Astrocyte (in vitro differentiated cells and primary cell): ENCODE data around the gene NAGLU. TPM values are rescaled to one million over a fixed set of nuclear protein-coding genes. Genes with fewer than 3 reads are reported as not detected.
A peak's percentile ranks its signal among the peaks of the same experiment; 100 is the strongest.

Experiments used
- DNase-seq: peaks from one replicate; pipeline ENCODE4 v3.0.0-alpha.2; 2010; ENCODE audit warnings: low read depth
- FAIRE-seq: peaks from 2 replicates; lab custom pipeline; 2011; peaks lifted over from hg19 to GRCh38; lab: Jason Lieb, UNC
- H2AFZ ChIP-seq: 2 replicates; pipeline ENCODE4 v1.6.0; 2012; ENCODE audit warnings: low read depth, low read length, inconsistent platforms
- H3K27ac ChIP-seq: 2 replicates; pipeline ENCODE4 v1.5.1; 2011; ENCODE audit warnings: low read depth, low read length, inconsistent platforms
- H3K27me3 ChIP-seq: 2 replicates; pipeline ENCODE4 v1.6.0; 2011; ENCODE audit warnings: low read length, inconsistent platforms; ENCODE audit not compliant: insufficient read depth
- H3K36me3 ChIP-seq: 2 replicates; pipeline ENCODE4 v1.5.1; 2011; ENCODE audit warnings: low read length, inconsistent platforms; ENCODE audit not compliant: insufficient read depth
- H3K4me1 ChIP-seq: 2 replicates; pipeline ENCODE4 v1.5.1; 2011; ENCODE audit warnings: low read length, inconsistent platforms; ENCODE audit not compliant: insufficient read depth
- H3K4me2 ChIP-seq: 2 replicates; pipeline ENCODE4 v1.6.0; 2012; ENCODE audit warnings: low read length, inconsistent platforms
- H3K4me3 ChIP-seq: 2 replicates; pipeline ENCODE4 v1.5.1; 2011; ENCODE audit warnings: low read depth, mild to moderate bottlenecking, low read length, inconsistent platforms; ENCODE audit not compliant: insufficient read depth
- H3K79me2 ChIP-seq: 2 replicates; pipeline ENCODE4 v1.6.0; 2012; ENCODE audit warnings: mild to moderate bottlenecking, low read length, inconsistent platforms; ENCODE audit not compliant: insufficient read depth
- H3K9ac ChIP-seq: 2 replicates; pipeline ENCODE4 v1.6.0; 2012; ENCODE audit warnings: mild to moderate bottlenecking, low read length, inconsistent platforms
- H3K9me3 ChIP-seq: 2 replicates; pipeline ENCODE4 v1.5.1; 2012; ENCODE audit warnings: low read depth, mild to moderate bottlenecking, low read length, inconsistent platforms; ENCODE audit not compliant: insufficient read depth
- H4K20me1 ChIP-seq: 2 replicates; pipeline ENCODE4 v1.6.0; 2012; ENCODE audit warnings: low read length, inconsistent platforms; ENCODE audit not compliant: insufficient read depth
- H3K27ac Mint-ChIP-seq: one replicate; pipeline ENCODE4 v1.8.0; 2021; ENCODE audit warnings: mild to moderate bottlenecking, mixed read lengths; ENCODE audit not compliant: unreplicated experiment
- H3K27me3 Mint-ChIP-seq: one replicate; pipeline ENCODE4 v1.8.0; 2021; ENCODE audit warnings: low read depth, mixed read lengths; ENCODE audit not compliant: unreplicated experiment
- H3K36me3 Mint-ChIP-seq: one replicate; pipeline ENCODE4 v1.8.0; 2021; ENCODE audit warnings: low read depth, mixed read lengths; ENCODE audit not compliant: unreplicated experiment
- H3K4me1 Mint-ChIP-seq: one replicate; pipeline ENCODE4 v1.8.0; 2021; ENCODE audit warnings: low read depth, mixed read lengths; ENCODE audit not compliant: unreplicated experiment
- H3K4me3 Mint-ChIP-seq: one replicate; pipeline ENCODE4 v1.8.0; 2021; ENCODE audit warnings: mild to moderate bottlenecking, moderate library complexity, mixed read lengths; ENCODE audit not compliant: unreplicated experiment
- H3K9me3 Mint-ChIP-seq: one replicate; pipeline ENCODE4 v1.8.0; 2021; ENCODE audit warnings: mild to moderate bottlenecking, mixed read lengths; ENCODE audit not compliant: unreplicated experiment
- EZH2 ChIP-seq: IDR thresholded peaks from 2 replicates; pipeline ENCODE4 v1.6.1; 2012; ENCODE audit warnings: mild to moderate bottlenecking, low read length, inconsistent platforms; ENCODE audit not compliant: insufficient read depth
- total RNA-seq: library from RNA; stranded (reverse); gene quantifications from 2 replicates; pipeline ENCODE4 v1.2.1, GENCODE V29; 2021
- TF ChIP-seq, protein P1 (sequence below): IDR thresholded peaks from 2 replicates; pipeline ENCODE4 v1.5.1; 2011; ENCODE audit warnings: low read depth, mild to moderate bottlenecking, inconsistent platforms, low read length, moderate library complexity; ENCODE audit not compliant: insufficient read depth

NAGLU gene
- total RNA-seq, 1 donor from 2014 or later, result 19.3 TPM

DNA sequence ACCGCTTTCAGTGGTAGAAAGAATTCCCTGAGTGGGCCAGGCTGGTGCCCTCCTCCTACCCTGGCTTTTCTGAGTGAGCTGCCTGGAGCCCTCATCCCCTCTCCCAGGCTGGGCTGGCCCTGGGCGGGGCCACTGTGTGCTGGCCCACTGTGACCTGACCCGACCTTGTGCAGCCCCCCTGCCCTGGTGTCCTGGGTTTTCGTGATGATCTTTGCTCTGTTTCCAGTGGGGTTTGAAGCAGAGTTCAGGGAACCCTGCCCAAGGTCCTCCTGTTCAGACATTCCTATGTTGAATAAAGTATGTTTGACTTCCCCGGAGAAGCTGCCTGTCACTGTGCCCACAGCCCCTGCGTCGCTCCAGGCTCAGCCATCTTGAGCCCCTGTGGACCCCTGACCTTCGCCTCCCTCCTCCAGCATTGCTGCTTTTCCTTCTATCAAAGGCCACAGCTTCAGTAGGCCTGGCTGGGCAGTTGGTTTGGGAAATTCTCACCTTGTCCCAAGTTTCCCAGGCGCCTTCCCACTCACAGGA is 13.7 kb upstream of the NAGLU start:
- no peak for DNase-seq
- TF ChIP-seq, protein P1, sequence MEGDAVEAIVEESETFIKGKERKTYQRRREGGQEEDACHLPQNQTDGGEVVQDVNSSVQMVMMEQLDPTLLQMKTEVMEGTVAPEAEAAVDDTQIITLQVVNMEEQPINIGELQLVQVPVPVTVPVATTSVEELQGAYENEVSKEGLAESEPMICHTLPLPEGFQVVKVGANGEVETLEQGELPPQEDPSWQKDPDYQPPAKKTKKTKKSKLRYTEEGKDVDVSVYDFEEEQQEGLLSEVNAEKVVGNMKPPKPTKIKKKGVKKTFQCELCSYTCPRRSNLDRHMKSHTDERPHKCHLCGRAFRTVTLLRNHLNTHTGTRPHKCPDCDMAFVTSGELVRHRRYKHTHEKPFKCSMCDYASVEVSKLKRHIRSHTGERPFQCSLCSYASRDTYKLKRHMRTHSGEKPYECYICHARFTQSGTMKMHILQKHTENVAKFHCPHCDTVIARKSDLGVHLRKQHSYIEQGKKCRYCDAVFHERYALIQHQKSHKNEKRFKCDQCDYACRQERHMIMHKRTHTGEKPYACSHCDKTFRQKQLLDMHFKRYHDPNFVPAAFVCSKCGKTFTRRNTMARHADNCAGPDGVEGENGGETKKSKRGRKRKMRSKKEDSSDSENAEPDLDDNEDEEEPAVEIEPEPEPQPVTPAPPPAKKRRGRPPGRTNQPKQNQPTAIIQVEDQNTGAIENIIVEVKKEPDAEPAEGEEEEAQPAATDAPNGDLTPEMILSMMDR, result no peak
- no peak for TF ChIP-seq EZH2
- Mint-ChIP-seq H3K27me3 (no peaks in the 10 kb centered on the region), H3K4me3 (peak overlapping the region; percentile 56), H3K36me3 (peaks cover 11% of the 10 kb centered on the region), H3K9me3 (no peaks in the 10 kb centered on the region), H3K4me1 (peaks cover 81% of the 10 kb centered on the region), H3K27ac (peak overlapping the region; percentile 89)
- FAIRE-seq, result no peak
- no peak overlapping the region for H2AFZ ChIP-seq
- H3K4me2 ChIP-seq, result no peak overlapping the region
- peaks cover 75% of the 10 kb centered on the region for H3K4me1 ChIP-seq
- H3K79me2 ChIP-seq, result no peaks in the 10 kb centered on the region
- H3K36me3 ChIP-seq, result no peaks in the 10 kb centered on the region
- H4K20me1 ChIP-seq, result no peaks in the 10 kb centered on the region
- H3K27ac ChIP-seq, result peak overlapping the region; percentile 100
- no peak overlapping the region for H3K4me3 ChIP-seq
- no peaks in the 10 kb centered on the region for H3K27me3 ChIP-seq
- no peaks in the 10 kb centered on the region for H3K9me3 ChIP-seq
- H3K9ac ChIP-seq, result no peak overlapping the region

DNA sequence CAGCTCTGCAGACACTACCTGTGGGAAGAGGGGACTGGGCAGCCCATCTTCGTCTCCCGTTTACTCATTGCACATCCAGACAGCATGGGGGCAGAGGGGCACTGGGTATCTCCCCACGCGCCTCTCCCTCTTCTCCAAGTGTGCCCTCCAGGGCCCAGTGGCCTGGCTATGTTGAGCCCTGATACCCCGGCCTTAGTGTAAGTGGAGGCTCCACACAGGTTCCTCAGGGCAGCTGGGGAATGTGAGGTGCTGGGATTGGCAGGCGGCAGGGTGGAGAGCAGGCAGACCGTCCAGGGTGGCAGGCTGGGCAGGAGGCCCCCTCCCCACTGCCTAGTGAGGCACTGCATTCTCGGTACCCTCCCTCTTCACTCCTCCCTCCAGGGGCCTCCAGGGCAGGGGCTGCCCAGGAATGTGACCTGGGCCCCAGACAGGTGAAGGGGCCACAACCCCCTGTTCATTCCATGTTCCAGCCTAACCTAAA is 13.2 kb upstream of the NAGLU start:
- H3K36me3 Mint-ChIP-seq, result peaks cover 11% of the 10 kb centered on the region
- Histone ChIP-seq H3K9me3 (no peaks in the 10 kb centered on the region), H3K4me1 (peaks cover 70% of the 10 kb centered on the region), H3K4me2 (no peak overlapping the region), H2AFZ (no peak overlapping the region), H3K9ac (no peak overlapping the region), H3K79me2 (no peaks in the 10 kb centered on the region), H3K4me3 (no peak overlapping the region), H3K27ac (no peak overlapping the region), H3K36me3 (no peaks in the 10 kb centered on the region), H4K20me1 (no peaks in the 10 kb centered on the region), H3K27me3 (no peaks in the 10 kb centered on the region)
- no peaks in the 10 kb centered on the region for H3K27me3 Mint-ChIP-seq
- TF ChIP-seq EZH2, result no peak
- TF ChIP-seq, protein P1, result no peak
- H3K4me3 Mint-ChIP-seq, result no peak overlapping the region
- H3K9me3 Mint-ChIP-seq, result no peaks in the 10 kb centered on the region
- peak overlapping the region; percentile 89 for H3K27ac Mint-ChIP-seq
- no peak for DNase-seq
- H3K4me1 Mint-ChIP-seq, result peaks cover 77% of the 10 kb centered on the region
- no peak for FAIRE-seq

- DNase-seq (peak; percentile 95), FAIRE-seq (no peak)
- H3K79me2 ChIP-seq, result no peaks in the 10 kb centered on the region
- H3K4me1 ChIP-seq, result peaks cover 48% of the 10 kb centered on the region
- H3K27ac Mint-ChIP-seq, result peak overlapping the region; percentile 97
- TF ChIP-seq EZH2, result no peak
- TF ChIP-seq, protein P1, result no peak
- no peaks in the 10 kb centered on the region for H3K27me3 ChIP-seq
- H3K27me3 Mint-ChIP-seq, result no peaks in the 10 kb centered on the region
- peak overlapping the region; percentile 30 for H3K27ac ChIP-seq
- peak overlapping the region; percentile 69 for H3K4me3 Mint-ChIP-seq
- H3K9me3 Mint-ChIP-seq, result no peaks in the 10 kb centered on the region
- no peaks in the 10 kb centered on the region for H3K36me3 ChIP-seq
- no peaks in the 10 kb centered on the region for H4K20me1 ChIP-seq
- peaks cover 11% of the 10 kb centered on the region for H3K36me3 Mint-ChIP-seq
- H3K4me2 ChIP-seq, result no peak overlapping the region
- H2AFZ ChIP-seq, result no peak overlapping the region
- peaks cover 57% of the 10 kb centered on the region for H3K4me1 Mint-ChIP-seq
- H3K9ac ChIP-seq, result no peak overlapping the region
- H3K9me3 ChIP-seq, result no peaks in the 10 kb centered on the region
- H3K4me3 ChIP-seq, result no peak overlapping the region
Observed at GRCh38 chr17:42525221-42525620, 10.8 kb upstream of the NAGLU start.
